ENCODE results near the gene GFOD1.

DNA sequence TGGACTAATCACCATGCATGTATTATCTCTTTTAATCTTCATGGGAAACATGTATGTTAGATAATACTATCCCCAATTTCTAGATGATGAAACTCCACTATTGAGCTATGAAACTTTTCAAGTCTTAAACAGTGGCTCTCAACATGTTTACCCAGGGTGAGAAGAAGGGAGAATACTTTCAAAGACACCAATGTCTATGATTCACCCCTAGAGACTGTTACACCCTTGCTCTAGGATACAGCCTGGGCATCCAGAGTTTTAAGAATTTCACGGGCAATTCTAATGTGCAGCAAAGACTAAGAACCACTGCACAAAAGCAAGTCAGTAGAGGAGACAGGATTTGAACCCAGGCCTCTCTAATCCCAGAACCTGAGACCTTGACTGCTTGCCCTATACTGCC, 47.8 kb downstream of the GFOD1 start:
- TF ChIP-seq POLR2AphosphoS5 (IDR thresholded peaks at IDR 0.05) = no peak
- TF ChIP-seq, protein P1, sequence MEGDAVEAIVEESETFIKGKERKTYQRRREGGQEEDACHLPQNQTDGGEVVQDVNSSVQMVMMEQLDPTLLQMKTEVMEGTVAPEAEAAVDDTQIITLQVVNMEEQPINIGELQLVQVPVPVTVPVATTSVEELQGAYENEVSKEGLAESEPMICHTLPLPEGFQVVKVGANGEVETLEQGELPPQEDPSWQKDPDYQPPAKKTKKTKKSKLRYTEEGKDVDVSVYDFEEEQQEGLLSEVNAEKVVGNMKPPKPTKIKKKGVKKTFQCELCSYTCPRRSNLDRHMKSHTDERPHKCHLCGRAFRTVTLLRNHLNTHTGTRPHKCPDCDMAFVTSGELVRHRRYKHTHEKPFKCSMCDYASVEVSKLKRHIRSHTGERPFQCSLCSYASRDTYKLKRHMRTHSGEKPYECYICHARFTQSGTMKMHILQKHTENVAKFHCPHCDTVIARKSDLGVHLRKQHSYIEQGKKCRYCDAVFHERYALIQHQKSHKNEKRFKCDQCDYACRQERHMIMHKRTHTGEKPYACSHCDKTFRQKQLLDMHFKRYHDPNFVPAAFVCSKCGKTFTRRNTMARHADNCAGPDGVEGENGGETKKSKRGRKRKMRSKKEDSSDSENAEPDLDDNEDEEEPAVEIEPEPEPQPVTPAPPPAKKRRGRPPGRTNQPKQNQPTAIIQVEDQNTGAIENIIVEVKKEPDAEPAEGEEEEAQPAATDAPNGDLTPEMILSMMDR (IDR thresholded peaks at IDR 0.05 in 8 of 11, conservative IDR thresholded peaks at IDR 0.05 in 3 of 11) = no peak
